Measurements from ENCODE around the gene EHMT1. TPM values are rescaled to one million over a fixed set of nuclear protein-coding genes. Genes with fewer than 3 reads are reported as not detected.

The EHMT1 gene
- total RNA-seq, 1 donor from 2014 or later: 163 TPM

GRCh38 chr9:137764981-137765380 lies 146.2 kb downstream of the EHMT1 start:
- no peak for TF ChIP-seq CTCF (conservative IDR thresholded peaks at IDR 0.05)
- peak overlapping the region; percentile 14 for H3K4me3 Mint-ChIP-seq
- DNase-seq (ENCODE audit: low read depth, low spot score): no peak
- peak overlapping the region; percentile 38 for H3K27ac Mint-ChIP-seq (ENCODE audit: unreplicated experiment)
- peaks cover 44% of the 10 kb centered on the region for H3K4me1 Mint-ChIP-seq
- H3K36me3 Mint-ChIP-seq (ENCODE audit: low read depth): peaks cover 26% of the 10 kb centered on the region
- no peaks in the 10 kb centered on the region for H3K9me3 Mint-ChIP-seq
- no peaks in the 10 kb centered on the region for H3K27me3 Mint-ChIP-seq (ENCODE audit: low read depth)

GRCh38 chr9:137765536-137765935 lies 146.7 kb downstream of the EHMT1 start:
- no peak for TF ChIP-seq CTCF (conservative IDR thresholded peaks at IDR 0.05)
- peak overlapping the region; percentile 25 for H3K4me3 Mint-ChIP-seq
- peaks cover 32% of the 10 kb centered on the region for H3K36me3 Mint-ChIP-seq (ENCODE audit: low read depth)
- H3K27ac Mint-ChIP-seq (ENCODE audit: unreplicated experiment): peak overlapping the region; percentile 54
- no peak for DNase-seq (ENCODE audit: low read depth, low spot score)
- H3K27me3 Mint-ChIP-seq (ENCODE audit: low read depth): no peaks in the 10 kb centered on the region
- H3K4me1 Mint-ChIP-seq: peaks cover 43% of the 10 kb centered on the region
- peaks cover 4% of the 10 kb centered on the region for H3K9me3 Mint-ChIP-seq

DNA sequence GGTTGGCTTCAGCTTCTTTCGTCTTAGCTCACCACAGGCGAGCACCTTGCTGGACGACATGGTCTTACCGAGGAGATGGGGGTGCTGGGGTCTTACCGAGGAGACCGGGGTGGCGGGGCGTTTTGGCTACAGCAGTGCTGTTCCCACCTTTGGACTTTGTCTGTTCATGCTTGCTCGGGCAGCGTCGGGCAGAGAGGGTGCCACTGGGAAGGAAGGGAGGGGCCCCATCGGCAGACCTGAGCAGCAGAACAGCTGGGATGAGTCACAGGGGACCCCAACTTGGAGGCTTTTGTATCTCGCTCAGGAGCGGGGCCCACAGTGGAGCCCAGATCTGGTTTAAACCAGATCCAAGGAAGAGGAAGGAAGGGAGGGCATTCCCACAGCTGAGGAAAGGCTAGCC lies 152.8 kb downstream of the EHMT1 start:
- no peak for DNase-seq (ENCODE audit: low read depth, low spot score)
- Mint-ChIP-seq H3K27ac (ENCODE audit: unreplicated experiment) (no peak overlapping the region), H3K4me1 (peaks cover 3% of the 10 kb centered on the region), H3K36me3 (ENCODE audit: low read depth) (peaks cover 28% of the 10 kb centered on the region), H3K9me3 (peaks cover 4% of the 10 kb centered on the region), H3K27me3 (ENCODE audit: low read depth) (no peaks in the 10 kb centered on the region), H3K4me3 (no peak overlapping the region)
- no peak for TF ChIP-seq CTCF (conservative IDR thresholded peaks at IDR 0.05)

GRCh38 chr9:137772281-137772873 lies 153.6 kb downstream of the EHMT1 start:
- no peaks in the 10 kb centered on the region for H3K27me3 Mint-ChIP-seq (ENCODE audit: low read depth)
- H3K36me3 Mint-ChIP-seq (ENCODE audit: low read depth): peaks cover 33% of the 10 kb centered on the region
- DNase-seq (ENCODE audit: low read depth, low spot score): no peak
- H3K27ac Mint-ChIP-seq (ENCODE audit: unreplicated experiment): no peak overlapping the region
- H3K4me1 Mint-ChIP-seq: peaks cover 3% of the 10 kb centered on the region
- no peak overlapping the region for H3K4me3 Mint-ChIP-seq
- peaks cover 4% of the 10 kb centered on the region for H3K9me3 Mint-ChIP-seq
- no peak for TF ChIP-seq CTCF (conservative IDR thresholded peaks at IDR 0.05)

- Mint-ChIP-seq H3K27ac (ENCODE audit: unreplicated experiment) (no peak overlapping the region), H3K4me3 (no peak overlapping the region), H3K9me3 (peaks cover 4% of the 10 kb centered on the region), H3K4me1 (peaks cover 3% of the 10 kb centered on the region), H3K36me3 (ENCODE audit: low read depth) (peaks cover 28% of the 10 kb centered on the region), H3K27me3 (ENCODE audit: low read depth) (no peaks in the 10 kb centered on the region)
- DNase-seq (ENCODE audit: low read depth, low spot score): no peak
- no peak for TF ChIP-seq CTCF (conservative IDR thresholded peaks at IDR 0.05)
Observed at GRCh38 chr9:137774775-137775386, 156.1 kb downstream of the EHMT1 start.

Data from neural crest cell (in vitro differentiated cells).